K562 (cell line): ENCODE results near the gene BSPRY.

Experiments
- BHLHE40 ChIP-seq: IDR thresholded peaks from 2 replicates; pipeline ENCODE4 v1.6.1; 2011; ENCODE audit warnings: low read length, improper control_type of control experiment
- CTCF ChIP-seq, 3 experiments: IDR thresholded peaks in 2 of 3; conservative IDR thresholded peaks in 1 of 3; 2 replicates each; pipeline ENCODE4 v1.5.1; 2011 to 2012; ENCODE audit warnings: low read length in 3 of 3, mild to moderate bottlenecking in 3 of 3, control low read depth in 2 of 3, improper control_type of control experiment in 1 of 3, inconsistent platforms in 1 of 3, low read depth in 1 of 3, mixed read lengths in 1 of 3, moderate library complexity in 1 of 3; ENCODE audit not compliant: insufficient read depth in 2 of 3
- HDAC6 ChIP-seq: IDR thresholded peaks from 2 replicates; pipeline ENCODE4 v1.6.1; 2012; ENCODE audit warnings: low read depth, mild to moderate bottlenecking, control low read depth, inconsistent platforms, low read length, moderate library complexity
- NONO ChIP-seq, 2 experiments: fragments of 200-400 bp in 1 of 2; fragments of 450-650 bp in 1 of 2; formaldehyde crosslinking in 1 of 2; IDR thresholded peaks; 2 replicates each; pipeline ENCODE4 v1.6.1; 2017; ENCODE audit warnings: low read depth in 2 of 2, mild to moderate bottlenecking in 2 of 2, moderate library complexity in 2 of 2, low read length in 1 of 2
- REST ChIP-seq, 2 experiments: fragments of 450-650 bp; formaldehyde crosslinking in 1 of 2; IDR thresholded peaks; 2 replicates each; pipeline versions ENCODE4 v1.4.0 to v1.6.1; 2014 to 2020; ENCODE audit warnings: mild to moderate bottlenecking in 2 of 2, borderline replicate concordance in 1 of 2, low read depth in 1 of 2
- XRCC5 ChIP-seq: fragments of 200-400 bp; formaldehyde crosslinking; IDR thresholded peaks from 2 replicates; pipeline ENCODE4 v1.6.1; 2017; ENCODE audit warnings: low read depth, mild to moderate bottlenecking, low read length

- TF ChIP-seq NONO (IDR thresholded peaks at IDR 0.05; ENCODE audit: low read depth in 2 of 2, low read length in 1 of 2) (no peak), HDAC6 (no peak), XRCC5 (no peak), CTCF (IDR thresholded peaks at IDR 0.05 in 2 of 3, conservative IDR thresholded peaks at IDR 0.05 in 1 of 3; ENCODE audit: insufficient read depth in 2 of 3, low read depth in 1 of 3, low read length in 3 of 3) (no peak), REST (IDR thresholded peaks at IDR 0.05; ENCODE audit: borderline replicate concordance) (no peak), REST (CRISPR knock-in tag; IDR thresholded peaks at IDR 0.05; ENCODE audit: low read depth) (no peak), BHLHE40 (no peak)
Observed at GRCh38 chr9:113350107-113350661, 843 bp downstream of the BSPRY start.
